ENCODE data around the gene RGS9BP.

GRCh38 chr19:32630338-32630737, 45.3 kb upstream of the RGS9BP start:
- TF ChIP-seq CTCF (IDR thresholded peaks at IDR 0.05; ENCODE audit: insufficient read depth, low read length) (no peak), POLR2AphosphoS5 (IDR thresholded peaks at IDR 0.05; ENCODE audit: low read depth) (no peak; the same call in 1 of the 2 replicates), GABPA (IDR thresholded peaks at IDR 0.05; ENCODE audit: low read depth) (no peak)
- TF ChIP-seq, protein P1, sequence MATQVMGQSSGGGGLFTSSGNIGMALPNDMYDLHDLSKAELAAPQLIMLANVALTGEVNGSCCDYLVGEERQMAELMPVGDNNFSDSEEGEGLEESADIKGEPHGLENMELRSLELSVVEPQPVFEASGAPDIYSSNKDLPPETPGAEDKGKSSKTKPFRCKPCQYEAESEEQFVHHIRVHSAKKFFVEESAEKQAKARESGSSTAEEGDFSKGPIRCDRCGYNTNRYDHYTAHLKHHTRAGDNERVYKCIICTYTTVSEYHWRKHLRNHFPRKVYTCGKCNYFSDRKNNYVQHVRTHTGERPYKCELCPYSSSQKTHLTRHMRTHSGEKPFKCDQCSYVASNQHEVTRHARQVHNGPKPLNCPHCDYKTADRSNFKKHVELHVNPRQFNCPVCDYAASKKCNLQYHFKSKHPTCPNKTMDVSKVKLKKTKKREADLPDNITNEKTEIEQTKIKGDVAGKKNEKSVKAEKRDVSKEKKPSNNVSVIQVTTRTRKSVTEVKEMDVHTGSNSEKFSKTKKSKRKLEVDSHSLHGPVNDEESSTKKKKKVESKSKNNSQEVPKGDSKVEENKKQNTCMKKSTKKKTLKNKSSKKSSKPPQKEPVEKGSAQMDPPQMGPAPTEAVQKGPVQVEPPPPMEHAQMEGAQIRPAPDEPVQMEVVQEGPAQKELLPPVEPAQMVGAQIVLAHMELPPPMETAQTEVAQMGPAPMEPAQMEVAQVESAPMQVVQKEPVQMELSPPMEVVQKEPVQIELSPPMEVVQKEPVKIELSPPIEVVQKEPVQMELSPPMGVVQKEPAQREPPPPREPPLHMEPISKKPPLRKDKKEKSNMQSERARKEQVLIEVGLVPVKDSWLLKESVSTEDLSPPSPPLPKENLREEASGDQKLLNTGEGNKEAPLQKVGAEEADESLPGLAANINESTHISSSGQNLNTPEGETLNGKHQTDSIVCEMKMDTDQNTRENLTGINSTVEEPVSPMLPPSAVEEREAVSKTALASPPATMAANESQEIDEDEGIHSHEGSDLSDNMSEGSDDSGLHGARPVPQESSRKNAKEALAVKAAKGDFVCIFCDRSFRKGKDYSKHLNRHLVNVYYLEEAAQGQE (IDR thresholded peaks at IDR 0.05; ENCODE audit: insufficient replicate concordance, low read depth): no peak
